ENCODE data around the gene CELF1.

DNA sequence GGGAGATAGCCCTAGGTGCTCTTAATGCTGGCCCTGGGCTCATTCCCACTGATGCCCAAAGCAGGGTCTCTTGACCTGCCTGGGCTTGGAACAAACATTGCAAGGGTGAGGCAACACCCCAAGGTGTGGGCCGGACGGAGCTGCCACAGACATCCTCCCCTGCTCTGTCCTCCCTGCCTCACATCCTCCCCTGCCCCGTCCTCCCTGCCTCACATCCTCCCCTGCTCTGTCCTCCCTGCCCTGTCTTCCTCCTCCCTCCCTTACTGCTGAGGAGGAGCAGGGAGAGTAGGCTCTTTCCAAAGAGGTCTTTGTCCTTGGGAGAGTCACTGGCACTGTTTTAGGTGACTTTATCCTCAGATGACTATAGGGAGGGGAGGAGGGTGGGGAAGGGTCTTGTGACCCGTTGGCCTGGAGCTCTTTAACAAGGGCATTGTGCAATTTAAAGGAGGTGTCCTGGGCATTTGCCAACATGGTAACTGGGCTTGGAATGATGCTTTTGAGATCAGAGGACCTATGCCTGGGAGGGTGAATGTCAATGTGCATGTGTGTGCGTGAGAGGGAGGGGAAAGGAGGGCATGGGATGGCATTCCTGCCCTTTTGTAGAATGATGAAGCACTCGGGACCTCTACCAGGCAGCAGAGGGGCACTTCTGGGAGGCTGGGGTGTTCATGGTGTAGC is 34.2 kb upstream of the CELF1 start:
- TF ChIP-seq, protein P1, sequence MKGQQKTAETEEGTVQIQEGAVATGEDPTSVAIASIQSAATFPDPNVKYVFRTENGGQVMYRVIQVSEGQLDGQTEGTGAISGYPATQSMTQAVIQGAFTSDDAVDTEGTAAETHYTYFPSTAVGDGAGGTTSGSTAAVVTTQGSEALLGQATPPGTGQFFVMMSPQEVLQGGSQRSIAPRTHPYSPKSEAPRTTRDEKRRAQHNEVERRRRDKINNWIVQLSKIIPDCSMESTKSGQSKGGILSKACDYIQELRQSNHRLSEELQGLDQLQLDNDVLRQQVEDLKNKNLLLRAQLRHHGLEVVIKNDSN (IDR thresholded peaks at IDR 0.05; ENCODE audit: borderline replicate concordance, low read depth): no peak
- TF ChIP-seq, protein P2, sequence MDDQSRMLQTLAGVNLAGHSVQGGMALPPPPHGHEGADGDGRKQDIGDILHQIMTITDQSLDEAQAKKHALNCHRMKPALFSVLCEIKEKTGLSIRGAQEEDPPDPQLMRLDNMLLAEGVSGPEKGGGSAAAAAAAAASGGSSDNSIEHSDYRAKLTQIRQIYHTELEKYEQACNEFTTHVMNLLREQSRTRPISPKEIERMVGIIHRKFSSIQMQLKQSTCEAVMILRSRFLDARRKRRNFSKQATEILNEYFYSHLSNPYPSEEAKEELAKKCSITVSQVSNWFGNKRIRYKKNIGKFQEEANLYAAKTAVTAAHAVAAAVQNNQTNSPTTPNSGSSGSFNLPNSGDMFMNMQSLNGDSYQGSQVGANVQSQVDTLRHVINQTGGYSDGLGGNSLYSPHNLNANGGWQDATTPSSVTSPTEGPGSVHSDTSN (IDR thresholded peaks at IDR 0.05): no peak
- TF ChIP-seq POLR2AphosphoS5 (IDR thresholded peaks at IDR 0.05; ENCODE audit: low read depth, low read length) (no peak), MEF2A (IDR thresholded peaks at IDR 0.05; ENCODE audit: borderline replicate concordance, low read depth) (no peak), TAF1 (IDR thresholded peaks at IDR 0.05; ENCODE audit: borderline replicate concordance, low read depth, low read length) (no peak), NRF1 (IDR thresholded peaks at IDR 0.05; ENCODE audit: low read depth, low read length) (no peak)
- TF ChIP-seq, protein P3, sequence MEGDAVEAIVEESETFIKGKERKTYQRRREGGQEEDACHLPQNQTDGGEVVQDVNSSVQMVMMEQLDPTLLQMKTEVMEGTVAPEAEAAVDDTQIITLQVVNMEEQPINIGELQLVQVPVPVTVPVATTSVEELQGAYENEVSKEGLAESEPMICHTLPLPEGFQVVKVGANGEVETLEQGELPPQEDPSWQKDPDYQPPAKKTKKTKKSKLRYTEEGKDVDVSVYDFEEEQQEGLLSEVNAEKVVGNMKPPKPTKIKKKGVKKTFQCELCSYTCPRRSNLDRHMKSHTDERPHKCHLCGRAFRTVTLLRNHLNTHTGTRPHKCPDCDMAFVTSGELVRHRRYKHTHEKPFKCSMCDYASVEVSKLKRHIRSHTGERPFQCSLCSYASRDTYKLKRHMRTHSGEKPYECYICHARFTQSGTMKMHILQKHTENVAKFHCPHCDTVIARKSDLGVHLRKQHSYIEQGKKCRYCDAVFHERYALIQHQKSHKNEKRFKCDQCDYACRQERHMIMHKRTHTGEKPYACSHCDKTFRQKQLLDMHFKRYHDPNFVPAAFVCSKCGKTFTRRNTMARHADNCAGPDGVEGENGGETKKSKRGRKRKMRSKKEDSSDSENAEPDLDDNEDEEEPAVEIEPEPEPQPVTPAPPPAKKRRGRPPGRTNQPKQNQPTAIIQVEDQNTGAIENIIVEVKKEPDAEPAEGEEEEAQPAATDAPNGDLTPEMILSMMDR (IDR thresholded peaks at IDR 0.05): no peak
- TF ChIP-seq, protein P4, sequence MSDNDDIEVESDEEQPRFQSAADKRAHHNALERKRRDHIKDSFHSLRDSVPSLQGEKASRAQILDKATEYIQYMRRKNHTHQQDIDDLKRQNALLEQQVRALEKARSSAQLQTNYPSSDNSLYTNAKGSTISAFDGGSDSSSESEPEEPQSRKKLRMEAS (IDR thresholded peaks at IDR 0.05; ENCODE audit: low read depth): no peak
- TF ChIP-seq, protein P5, sequence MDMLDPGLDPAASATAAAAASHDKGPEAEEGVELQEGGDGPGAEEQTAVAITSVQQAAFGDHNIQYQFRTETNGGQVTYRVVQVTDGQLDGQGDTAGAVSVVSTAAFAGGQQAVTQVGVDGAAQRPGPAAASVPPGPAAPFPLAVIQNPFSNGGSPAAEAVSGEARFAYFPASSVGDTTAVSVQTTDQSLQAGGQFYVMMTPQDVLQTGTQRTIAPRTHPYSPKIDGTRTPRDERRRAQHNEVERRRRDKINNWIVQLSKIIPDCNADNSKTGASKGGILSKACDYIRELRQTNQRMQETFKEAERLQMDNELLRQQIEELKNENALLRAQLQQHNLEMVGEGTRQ (IDR thresholded peaks at IDR 0.05; ENCODE audit: borderline replicate concordance, low read depth, low read length): no peak
